ACC112 (cell line): ENCODE data around the gene OTUD7B.

Source experiments
- H2AFZ ChIP-seq: fragments of 200-600 bp; sonication (generic); one replicate; pipeline ENCODE4 v1.6.0; 2017; ENCODE audit warnings: antibody characterized with exemption, low read length; ENCODE audit not compliant: unreplicated experiment
- H3K27ac ChIP-seq: fragments of 200-600 bp; sonication (generic); 2 replicates; pipeline ENCODE4 v1.5.1; 2014; ENCODE audit warnings: low read depth, mild to moderate bottlenecking, antibody characterized with exemption, low read length, moderate library complexity
- H3K27me3 ChIP-seq: fragments of 200-600 bp; sonication (generic); 2 replicates; pipeline ENCODE4 v1.6.1; 2014; ENCODE audit warnings: mild to moderate bottlenecking, antibody characterized with exemption, low read length, moderate library complexity, mixed read lengths; ENCODE audit not compliant: insufficient read depth
- H3K36me3 ChIP-seq: fragments of 200-600 bp; sonication (generic); 2 replicates; pipeline ENCODE4 v1.6.1; 2016; ENCODE audit warnings: mild to moderate bottlenecking, antibody characterized with exemption, low read length, moderate library complexity, mixed read lengths; ENCODE audit not compliant: insufficient read depth
- H3K4me1 ChIP-seq: fragments of 200-600 bp; sonication (generic); one replicate; pipeline ENCODE4 v1.6.1; 2016; ENCODE audit warnings: low read length, mixed read lengths; ENCODE audit not compliant: insufficient read depth, unreplicated experiment, control insufficient read depth
- H3K4me3 ChIP-seq: fragments of 200-600 bp; sonication (generic); 2 replicates; pipeline ENCODE4 v1.5.1; 2014; ENCODE audit warnings: mild to moderate bottlenecking, low read depth, low read length
- H3K79me2 ChIP-seq: fragments of 200-600 bp; sonication (generic); one replicate; pipeline ENCODE4 v1.6.0; 2016; ENCODE audit warnings: low read length; ENCODE audit not compliant: control insufficient read depth, unreplicated experiment, insufficient read depth

The OTUD7B gene

GRCh38 chr1:149925751-149926150, 84.8 kb downstream of the OTUD7B start:
- Histone ChIP-seq H3K27me3 (no peaks in the 10 kb centered on the region), H3K4me1 (peaks cover 35% of the 10 kb centered on the region), H3K36me3 (peaks cover 42% of the 10 kb centered on the region), H3K4me3 (peak overlapping the region; percentile 98), H3K27ac (no peak overlapping the region), H2AFZ (no peak overlapping the region), H3K79me2 (peaks cover 32% of the 10 kb centered on the region)

- Histone ChIP-seq H3K27ac (no peak overlapping the region), H3K4me1 (peaks cover 33% of the 10 kb centered on the region), H3K4me3 (peak overlapping the region; percentile 98), H2AFZ (no peak overlapping the region), H3K27me3 (no peaks in the 10 kb centered on the region), H3K36me3 (peaks cover 42% of the 10 kb centered on the region), H3K79me2 (peaks cover 32% of the 10 kb centered on the region)
These were observed 85.2 kb downstream of the OTUD7B start for GRCh38 chr1:149925345-149925744.

- peaks cover 42% of the 10 kb centered on the region for H3K36me3 ChIP-seq
These were observed 86.9 kb downstream of the OTUD7B start for GRCh38 chr1:149923626-149924025.

GRCh38 chr1:149917571-149918144, 92.9 kb downstream of the OTUD7B start, which contains the start of gene SV2A:
Gene SV2A (minus strand): TSS chr1:149917844. CDS start chr1:149913840, 4,004 bp downstream.
- H3K79me2 ChIP-seq: peaks cover 10% of the 10 kb centered on the region
- peaks cover 9% of the 10 kb centered on the region for H3K4me1 ChIP-seq
- H3K4me3 ChIP-seq: peak within 1 kb of the TSS; percentile 89
- H3K27me3 ChIP-seq: no peaks in the 10 kb centered on the region
- H3K27ac ChIP-seq: no peak within 1 kb of the TSS
- peak within 1 kb of the TSS; percentile 57 for H2AFZ ChIP-seq
- H3K36me3 ChIP-seq: peaks cover 8% of the 10 kb centered on the region; the same call in 1 of the 2 replicates

More at GRCh38 chr1:149923626-149924025, 86.9 kb downstream of the OTUD7B start:
- no peak overlapping the region for H2AFZ ChIP-seq
- H3K27me3 ChIP-seq: no peaks in the 10 kb centered on the region
- no peak overlapping the region for H3K4me3 ChIP-seq
- no peak overlapping the region for H3K27ac ChIP-seq
- H3K79me2 ChIP-seq: peaks cover 32% of the 10 kb centered on the region
- H3K4me1 ChIP-seq: peaks cover 31% of the 10 kb centered on the region

GRCh38 chr1:149916898-149917252, 93.7 kb downstream of the OTUD7B start:
- no peaks in the 10 kb centered on the region for H3K27me3 ChIP-seq
- H3K36me3 ChIP-seq: peaks cover 8% of the 10 kb centered on the region; the same call in 1 of the 2 replicates
- peak overlapping the region; percentile 57 for H2AFZ ChIP-seq
- peak overlapping the region; percentile 89 for H3K4me3 ChIP-seq
- H3K4me1 ChIP-seq: peaks cover 9% of the 10 kb centered on the region
- H3K79me2 ChIP-seq: peaks cover 10% of the 10 kb centered on the region
- no peak overlapping the region for H3K27ac ChIP-seq

GRCh38 chr1:149916193-149916897, 94.2 kb downstream of the OTUD7B start:
- no peak overlapping the region for H3K27ac ChIP-seq

GRCh38 chr1:149915429-149916192, 94.9 kb downstream of the OTUD7B start:
- Histone ChIP-seq H2AFZ (no peak overlapping the region), H3K4me3 (peak overlapping the region; percentile 89; the same call in 1 of the 2 replicates), H3K79me2 (peaks cover 10% of the 10 kb centered on the region)

More at GRCh38 chr1:149916193-149916897, 94.2 kb downstream of the OTUD7B start:
- Histone ChIP-seq H3K4me1 (peaks cover 9% of the 10 kb centered on the region), H3K27me3 (no peaks in the 10 kb centered on the region), H3K79me2 (peaks cover 10% of the 10 kb centered on the region), H2AFZ (no peak overlapping the region), H3K36me3 (peaks cover 5% of the 10 kb centered on the region; the same call in 1 of the 2 replicates), H3K4me3 (peak overlapping the region; percentile 89)

GRCh38 chr1:149914545-149914944, 96.0 kb downstream of the OTUD7B start:
- peaks cover 5% of the 10 kb centered on the region; the same call in 1 of the 2 replicates for H3K36me3 ChIP-seq
- H3K27ac ChIP-seq: no peak overlapping the region
- H3K4me1 ChIP-seq: peaks cover 9% of the 10 kb centered on the region
- no peaks in the 10 kb centered on the region for H3K27me3 ChIP-seq
- peaks cover 10% of the 10 kb centered on the region for H3K79me2 ChIP-seq
- no peak overlapping the region for H3K4me3 ChIP-seq
- H2AFZ ChIP-seq: no peak overlapping the region

More at GRCh38 chr1:149915429-149916192, 94.9 kb downstream of the OTUD7B start:
- peaks cover 9% of the 10 kb centered on the region for H3K4me1 ChIP-seq
- H3K27ac ChIP-seq: no peak overlapping the region
- H3K27me3 ChIP-seq: no peaks in the 10 kb centered on the region
- peaks cover 5% of the 10 kb centered on the region; the same call in 1 of the 2 replicates for H3K36me3 ChIP-seq

- Histone ChIP-seq H3K79me2 (peaks cover under 1% of the 10 kb centered on the region), H3K4me1 (no peaks in the 10 kb centered on the region), H3K27me3 (no peaks in the 10 kb centered on the region), H3K4me3 (no peak overlapping the region), H3K27ac (no peak overlapping the region), H3K36me3 (no peaks in the 10 kb centered on the region), H2AFZ (no peak overlapping the region)
These were observed 103.9 kb downstream of the OTUD7B start for GRCh38 chr1:149906570-149907075.

GRCh38 chr1:149903836-149904491, 106.6 kb downstream of the OTUD7B start:
- no peak overlapping the region for H2AFZ ChIP-seq
- H3K79me2 ChIP-seq: peaks cover 14% of the 10 kb centered on the region
- no peak overlapping the region for H3K27ac ChIP-seq
- H3K4me1 ChIP-seq: peaks cover 11% of the 10 kb centered on the region
- H3K4me3 ChIP-seq: no peak overlapping the region
- H3K27me3 ChIP-seq: no peaks in the 10 kb centered on the region
- H3K36me3 ChIP-seq: no peaks in the 10 kb centered on the region
